ENCODE data around the gene SEC24C.
"Not testable (repeated sequence)": the region's sequence is repeated elsewhere in the genome, so short reads cannot be mapped to it uniquely, and the experiment has no call there.

SEC24C gene, protein sequence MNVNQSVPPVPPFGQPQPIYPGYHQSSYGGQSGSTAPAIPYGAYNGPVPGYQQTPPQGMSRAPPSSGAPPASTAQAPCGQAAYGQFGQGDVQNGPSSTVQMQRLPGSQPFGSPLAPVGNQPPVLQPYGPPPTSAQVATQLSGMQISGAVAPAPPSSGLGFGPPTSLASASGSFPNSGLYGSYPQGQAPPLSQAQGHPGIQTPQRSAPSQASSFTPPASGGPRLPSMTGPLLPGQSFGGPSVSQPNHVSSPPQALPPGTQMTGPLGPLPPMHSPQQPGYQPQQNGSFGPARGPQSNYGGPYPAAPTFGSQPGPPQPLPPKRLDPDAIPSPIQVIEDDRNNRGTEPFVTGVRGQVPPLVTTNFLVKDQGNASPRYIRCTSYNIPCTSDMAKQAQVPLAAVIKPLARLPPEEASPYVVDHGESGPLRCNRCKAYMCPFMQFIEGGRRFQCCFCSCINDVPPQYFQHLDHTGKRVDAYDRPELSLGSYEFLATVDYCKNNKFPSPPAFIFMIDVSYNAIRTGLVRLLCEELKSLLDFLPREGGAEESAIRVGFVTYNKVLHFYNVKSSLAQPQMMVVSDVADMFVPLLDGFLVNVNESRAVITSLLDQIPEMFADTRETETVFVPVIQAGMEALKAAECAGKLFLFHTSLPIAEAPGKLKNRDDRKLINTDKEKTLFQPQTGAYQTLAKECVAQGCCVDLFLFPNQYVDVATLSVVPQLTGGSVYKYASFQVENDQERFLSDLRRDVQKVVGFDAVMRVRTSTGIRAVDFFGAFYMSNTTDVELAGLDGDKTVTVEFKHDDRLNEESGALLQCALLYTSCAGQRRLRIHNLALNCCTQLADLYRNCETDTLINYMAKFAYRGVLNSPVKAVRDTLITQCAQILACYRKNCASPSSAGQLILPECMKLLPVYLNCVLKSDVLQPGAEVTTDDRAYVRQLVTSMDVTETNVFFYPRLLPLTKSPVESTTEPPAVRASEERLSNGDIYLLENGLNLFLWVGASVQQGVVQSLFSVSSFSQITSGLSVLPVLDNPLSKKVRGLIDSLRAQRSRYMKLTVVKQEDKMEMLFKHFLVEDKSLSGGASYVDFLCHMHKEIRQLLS

DNA sequence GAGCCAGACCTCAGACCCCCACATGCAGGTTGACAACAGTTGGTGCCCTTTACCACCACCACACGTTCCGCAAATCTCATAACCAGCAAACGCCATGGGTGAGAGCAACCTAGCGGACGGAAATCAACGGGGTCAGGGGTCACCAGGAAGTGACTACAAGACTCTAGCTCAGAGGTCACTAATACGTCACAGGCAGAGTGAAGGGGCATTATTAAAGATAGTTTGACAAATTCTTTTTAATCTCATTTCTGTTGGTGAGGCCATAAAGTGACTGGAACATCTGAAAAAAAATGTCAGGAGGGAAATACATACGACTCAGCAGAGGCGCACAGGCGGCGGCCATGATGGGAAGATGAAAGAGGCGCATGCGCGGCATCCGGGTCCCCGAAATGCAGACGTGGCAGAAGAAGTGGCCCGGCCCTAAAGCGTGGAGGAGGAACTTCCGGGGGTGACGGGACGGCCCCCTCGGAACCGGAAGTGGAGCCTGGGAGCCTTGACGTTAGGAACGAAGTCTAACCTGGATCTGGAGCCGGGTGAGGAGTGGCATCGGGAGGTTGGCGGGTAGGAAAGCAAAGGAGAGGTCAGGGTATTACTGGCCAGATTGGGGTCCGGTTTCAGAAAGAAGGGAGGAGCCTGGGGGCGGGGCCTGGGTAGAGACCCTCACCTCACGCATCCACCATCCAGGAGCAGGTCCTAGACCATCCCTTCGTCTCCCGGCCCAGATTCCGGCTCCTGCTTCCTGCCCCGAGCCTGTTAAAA, at the start of gene SEC24C:
TSS of gene SEC24C (plus strand) at position 468 of the 759 bp plus-strand sequence. CDS start 2,461 bp downstream, outside the sequence.
- in situ Hi-C loops (cut with MboI; ENCODE audit: low sequenced_read_pairs): no loop called here

DNA sequence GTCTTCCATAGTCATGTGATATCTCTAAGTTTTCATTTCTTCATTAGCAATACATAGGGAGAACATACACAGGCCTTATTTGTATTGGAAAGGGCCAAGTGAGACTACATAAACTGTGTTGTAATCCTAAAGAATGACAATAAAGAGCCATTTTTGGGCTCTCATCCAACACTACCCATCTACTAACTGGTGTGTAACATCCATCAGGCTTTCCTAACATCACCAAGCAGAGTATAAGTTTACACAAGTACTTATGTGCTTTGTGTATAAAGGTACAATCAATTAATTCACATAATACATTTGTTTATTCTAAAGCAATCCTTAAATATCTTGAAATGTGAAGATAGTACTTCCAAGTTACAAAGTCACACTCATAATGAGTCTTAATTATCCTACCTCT, 48.9 kb upstream of the SEC24C start:
- in situ Hi-C loops (cut with MboI; ENCODE audit: low sequenced_read_pairs): not testable (repeated sequence)

DNA sequence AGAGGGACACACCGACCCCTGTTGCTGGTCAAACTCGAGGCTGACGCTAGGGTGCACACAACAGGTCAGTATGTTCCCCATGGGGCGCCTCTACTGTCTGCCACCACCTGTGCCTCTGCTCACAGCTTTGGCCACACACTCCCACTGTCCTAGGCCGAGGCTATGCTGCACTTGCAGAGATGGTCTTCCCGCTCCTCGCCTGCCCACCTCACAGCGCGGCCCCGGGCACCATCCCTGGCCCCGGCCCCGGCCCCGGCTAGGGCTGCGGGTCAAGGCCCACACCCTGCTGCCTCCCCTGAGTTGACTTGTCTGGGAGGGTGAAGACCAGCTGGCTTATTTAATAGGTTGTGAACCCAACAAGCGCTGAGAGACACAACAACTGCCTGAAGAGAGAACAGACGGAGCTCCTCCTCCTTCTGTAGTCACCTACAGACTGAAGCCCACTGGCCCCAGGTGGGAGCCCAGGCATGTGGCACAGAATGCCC, 46.5 kb upstream of the SEC24C start, which contains the start of gene AGAP5:
TSS of gene AGAP5 (minus strand) at position 435 of the 485 bp plus-strand sequence. CDS start at position 81, 354 bp downstream.
- in situ Hi-C loops (cut with MboI; ENCODE audit: low sequenced_read_pairs): not testable (repeated sequence)

DNA sequence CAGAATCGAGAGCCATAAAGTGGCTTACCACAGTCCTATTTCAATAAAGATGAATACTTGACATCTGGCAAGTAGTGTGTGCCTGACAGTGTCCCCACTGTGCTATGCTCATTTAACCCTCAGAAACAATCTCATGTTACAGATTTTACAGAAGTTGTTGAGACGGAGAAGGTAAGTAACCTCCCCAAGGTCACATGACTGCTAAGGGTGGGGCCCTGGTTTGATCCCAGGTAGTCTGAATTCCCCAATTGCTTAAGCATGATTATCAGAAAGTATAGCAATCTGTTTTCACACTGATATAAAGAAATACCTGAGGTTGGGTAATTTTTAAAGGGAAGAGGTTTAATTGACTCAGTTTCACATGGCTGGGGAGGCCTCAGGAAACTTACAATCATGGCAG, 45.4 kb upstream of the SEC24C start:
- in situ Hi-C loops (cut with MboI; ENCODE audit: low sequenced_read_pairs): not testable (repeated sequence)

DNA sequence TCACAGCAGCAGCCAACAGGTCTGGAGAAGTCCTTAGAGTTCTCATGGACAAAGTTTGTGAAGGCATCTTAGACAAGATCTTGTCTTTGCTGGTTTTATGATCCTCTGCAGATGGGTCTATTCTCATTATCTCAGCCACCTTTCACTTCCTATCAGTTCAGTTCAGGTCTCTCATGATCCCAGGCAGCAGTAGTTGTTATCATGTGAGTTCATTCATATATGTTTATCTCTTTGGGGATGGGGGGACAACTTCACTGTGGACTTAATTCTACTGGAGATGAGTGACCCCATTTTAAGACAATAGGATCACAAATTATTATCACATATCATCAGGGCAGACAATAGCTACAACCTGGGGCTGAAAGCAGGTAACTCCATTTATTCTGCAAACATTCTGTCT, 40.2 kb upstream of the SEC24C start:
- in situ Hi-C loops (cut with MboI; ENCODE audit: low sequenced_read_pairs): not testable (repeated sequence)

DNA sequence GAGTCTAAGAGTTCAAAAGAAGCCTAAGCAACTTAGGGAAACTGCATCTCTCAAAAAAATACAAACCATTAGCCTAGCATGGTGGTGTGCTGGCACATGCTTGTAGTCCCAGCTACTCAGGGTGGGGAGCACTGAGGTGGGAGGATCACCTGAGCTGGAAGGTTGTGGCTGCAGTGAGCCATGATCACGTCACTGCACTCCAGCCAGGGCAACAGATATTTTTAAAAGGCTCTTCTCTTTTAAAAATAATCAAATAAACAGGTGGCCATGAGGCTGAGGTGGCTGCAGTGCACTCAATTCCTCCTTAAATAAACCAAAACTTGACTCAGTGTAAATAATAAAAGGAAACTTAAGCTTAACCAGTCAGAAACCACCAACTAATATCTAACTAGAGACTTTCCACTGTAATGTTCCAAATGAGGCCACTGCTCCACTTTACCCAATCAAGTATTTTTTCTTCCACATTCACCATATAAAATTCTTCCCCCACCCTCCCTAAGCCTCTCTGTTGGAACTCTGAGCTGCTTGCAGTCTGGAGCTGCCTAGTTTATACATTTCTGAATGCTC, 38.6 kb upstream of the SEC24C start:
- in situ Hi-C loops (cut with MboI; ENCODE audit: low sequenced_read_pairs): not testable (repeated sequence)

DNA sequence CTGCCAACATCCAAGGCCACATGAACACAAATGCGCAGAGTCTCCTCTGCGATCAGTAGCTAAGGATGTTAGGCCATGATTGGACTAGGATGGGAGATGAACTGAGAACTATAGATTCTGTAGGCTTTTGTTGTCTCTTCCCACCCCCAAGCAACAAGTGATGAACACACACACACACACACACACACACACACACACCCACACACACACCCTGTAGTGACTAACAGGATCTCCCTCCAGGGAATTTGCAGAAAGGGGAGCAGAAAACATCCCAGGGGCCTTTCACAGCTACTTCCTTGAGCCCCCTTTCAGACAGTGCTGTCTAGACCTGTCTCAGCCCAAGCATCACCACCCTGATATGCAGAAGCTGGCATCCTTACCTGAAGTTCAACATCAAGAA, 37.7 kb upstream of the SEC24C start:
- in situ Hi-C loops (cut with MboI; ENCODE audit: low sequenced_read_pairs): not testable (repeated sequence)

DNA sequence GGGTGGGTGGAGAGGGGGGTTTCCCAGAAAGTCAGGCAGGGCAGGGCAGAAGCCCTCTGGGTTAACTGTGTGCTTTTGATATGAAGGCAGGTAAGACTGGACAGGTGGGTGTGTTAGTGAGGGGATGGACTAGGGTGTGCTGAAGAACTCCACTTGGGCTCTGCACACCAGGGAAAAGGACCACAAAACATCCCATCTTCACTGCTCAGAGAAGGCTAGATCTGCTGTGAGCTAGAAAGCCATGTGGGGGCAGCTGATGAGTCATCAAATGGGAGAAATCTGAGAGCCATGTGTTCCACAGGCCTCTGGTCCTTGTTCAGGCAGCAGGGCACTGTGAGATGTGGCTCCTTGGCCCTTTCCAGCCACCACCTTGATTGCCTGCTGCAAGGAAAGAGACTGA, 36.5 kb upstream of the SEC24C start:
- in situ Hi-C loops (cut with MboI; ENCODE audit: low sequenced_read_pairs): not testable (repeated sequence)

DNA sequence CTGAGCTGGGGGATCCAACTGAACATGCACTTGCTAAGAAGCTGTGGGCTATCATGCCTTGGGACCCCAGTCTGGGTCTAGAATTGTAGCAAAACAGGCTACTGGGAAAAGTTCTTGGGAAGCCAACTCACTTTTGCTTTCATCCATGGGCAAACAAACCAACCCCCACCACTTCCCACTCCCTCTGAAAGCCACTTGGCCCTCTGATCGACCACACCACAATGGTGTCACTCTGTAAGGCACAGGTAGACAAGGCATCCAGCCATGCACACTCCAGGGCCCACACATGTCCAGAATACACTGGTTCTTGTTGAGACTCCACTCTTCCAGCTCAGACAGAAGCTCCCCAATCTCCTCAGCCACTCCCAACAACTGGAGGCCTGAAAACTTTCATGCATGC, 36.0 kb upstream of the SEC24C start:
- in situ Hi-C loops (cut with MboI; ENCODE audit: low sequenced_read_pairs): not testable (repeated sequence)

DNA sequence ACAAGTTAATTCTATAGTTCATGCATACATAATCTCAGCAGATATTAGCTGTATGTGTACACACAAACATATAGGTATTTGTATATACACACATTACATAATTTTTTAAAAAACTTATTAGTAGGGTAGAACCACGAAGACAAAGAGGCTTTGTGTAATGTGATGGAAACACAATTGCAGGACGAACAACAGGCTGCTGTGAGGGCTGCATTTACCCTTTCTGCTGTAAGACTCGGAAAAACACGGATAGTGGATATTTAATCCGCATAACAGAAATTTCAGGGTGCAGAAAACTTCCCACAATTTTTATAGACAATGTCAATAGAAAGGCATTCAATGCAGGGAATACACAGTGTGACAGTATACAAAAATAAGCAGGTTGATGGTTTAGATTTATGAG, 32.5 kb upstream of the SEC24C start:
- in situ Hi-C loops (cut with MboI; ENCODE audit: low sequenced_read_pairs): not testable (repeated sequence)

DNA sequence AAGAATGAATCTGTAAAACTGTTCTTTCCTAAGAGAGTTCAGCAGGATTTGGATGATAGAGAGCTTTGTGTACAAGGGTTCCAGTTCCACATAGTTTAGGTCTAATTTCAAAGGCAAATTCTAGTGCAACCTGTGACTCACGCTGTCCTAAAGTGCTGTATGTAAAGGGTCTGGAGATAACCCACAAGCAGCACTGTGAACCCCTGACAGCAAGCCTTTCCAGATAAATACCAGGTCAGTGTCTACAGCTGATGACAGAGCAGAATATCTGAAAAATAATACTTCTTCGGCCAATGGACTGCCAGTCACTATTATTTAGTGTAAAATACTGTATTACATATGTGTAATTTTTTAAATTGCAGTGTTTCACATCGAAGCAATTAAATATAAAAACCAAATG, 30.3 kb upstream of the SEC24C start:
- in situ Hi-C loops (cut with MboI; ENCODE audit: low sequenced_read_pairs): not testable (repeated sequence)

DNA sequence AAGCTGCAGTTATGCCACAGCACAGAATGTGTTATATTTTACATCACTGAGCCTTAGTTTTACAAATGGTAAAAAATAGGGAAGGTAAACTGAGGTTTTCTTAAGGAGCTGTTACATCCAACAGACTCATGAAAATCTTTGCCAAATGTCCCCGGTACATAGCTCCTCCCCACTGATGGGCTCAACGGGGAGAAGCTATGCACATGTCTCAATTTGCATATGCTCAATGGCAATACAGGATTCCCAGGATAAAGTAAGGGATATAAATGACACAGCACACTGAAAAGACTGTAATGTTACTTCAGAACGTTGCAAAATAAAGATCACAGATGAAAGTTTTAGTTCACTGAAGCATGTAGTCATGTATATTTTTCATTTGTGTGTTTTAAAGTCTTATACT, 29.7 kb upstream of the SEC24C start:
- in situ Hi-C loops (cut with MboI; ENCODE audit: low sequenced_read_pairs): not testable (repeated sequence)

DNA sequence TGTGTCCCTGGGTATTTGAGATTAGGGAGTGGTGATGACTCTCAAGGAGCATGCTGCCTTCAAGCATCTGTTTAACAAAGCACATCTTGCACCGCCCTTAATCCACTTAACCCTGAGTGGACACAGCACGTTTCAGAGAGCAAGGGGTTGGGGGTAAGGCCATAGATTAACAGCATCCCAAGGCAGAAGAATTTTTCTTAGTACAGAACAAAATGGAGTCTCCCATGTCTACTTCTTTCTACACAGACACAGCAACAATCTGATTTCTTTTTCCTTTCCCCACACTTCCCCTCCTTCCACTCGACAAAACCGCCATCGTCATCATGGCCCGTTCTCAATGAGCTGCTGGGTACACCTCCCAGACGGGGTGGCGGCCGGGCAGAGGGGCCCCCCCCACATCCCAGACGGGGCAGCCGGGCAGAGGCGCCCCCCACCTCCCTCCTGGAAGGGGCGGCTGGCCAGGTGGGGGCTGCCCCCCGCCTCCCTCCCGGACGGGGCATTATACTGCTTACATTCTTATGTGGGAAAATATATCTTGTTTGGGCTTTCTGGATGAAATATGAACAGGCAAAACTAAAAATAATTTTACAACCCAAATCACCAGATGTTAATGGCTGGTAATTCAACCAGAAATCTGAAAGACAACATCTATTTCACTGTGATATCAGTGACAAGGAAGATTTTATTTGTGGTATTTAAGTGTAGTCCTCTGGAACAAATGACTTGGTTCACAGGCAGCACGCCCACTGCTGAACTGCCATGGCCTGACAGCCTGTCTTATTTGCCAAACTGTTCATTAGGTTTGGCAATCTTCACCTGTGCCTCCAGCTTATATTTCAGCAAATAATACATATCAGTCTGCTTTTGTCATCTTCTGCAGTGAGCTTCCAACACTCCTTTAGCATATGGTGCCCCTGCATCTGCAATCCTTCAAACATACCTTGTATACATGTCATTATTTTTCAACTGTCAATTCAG, 28.7 kb upstream of the SEC24C start:
- in situ Hi-C loops (cut with MboI; ENCODE audit: low sequenced_read_pairs): not testable (repeated sequence)

DNA sequence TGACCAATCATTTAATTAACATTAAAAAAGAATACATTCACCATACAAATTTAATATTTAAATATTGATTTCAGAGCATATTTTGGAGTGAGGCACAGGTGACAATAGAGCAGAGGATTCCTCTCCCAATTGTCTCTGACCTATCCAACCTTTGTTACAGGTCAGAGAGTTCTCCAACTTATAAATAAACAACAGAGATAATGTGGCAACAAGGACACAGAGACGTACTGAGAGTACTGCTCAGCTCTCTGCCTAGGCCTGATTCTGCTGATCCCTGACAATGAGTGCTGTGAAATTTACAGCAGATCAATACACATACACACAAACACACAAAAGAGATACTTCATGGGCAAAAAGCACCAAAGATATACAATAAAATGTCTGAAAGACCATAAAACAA, 27.9 kb upstream of the SEC24C start:
- in situ Hi-C loops (cut with MboI; ENCODE audit: low sequenced_read_pairs): no loop called here

DNA sequence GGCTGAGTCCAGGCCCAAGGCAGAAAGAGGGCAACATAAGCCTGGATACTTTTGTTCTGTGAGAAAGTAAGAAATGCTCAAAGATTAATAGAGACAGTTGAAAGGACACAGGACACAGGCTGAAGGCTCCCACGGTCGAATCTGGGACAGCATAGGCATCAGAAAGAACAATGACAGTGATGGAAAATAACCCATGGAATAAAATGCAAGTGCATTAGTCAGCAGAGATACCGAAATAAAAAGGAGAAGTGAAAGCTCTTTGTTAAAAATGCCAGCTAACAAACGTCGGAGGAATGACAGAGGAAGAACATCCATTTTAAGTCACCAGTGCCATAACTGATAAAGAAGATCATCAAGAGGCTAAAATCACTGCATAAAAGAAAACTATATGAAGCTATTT, 26.6 kb upstream of the SEC24C start:
- in situ Hi-C loops (cut with MboI; ENCODE audit: low sequenced_read_pairs): no loop called here

DNA sequence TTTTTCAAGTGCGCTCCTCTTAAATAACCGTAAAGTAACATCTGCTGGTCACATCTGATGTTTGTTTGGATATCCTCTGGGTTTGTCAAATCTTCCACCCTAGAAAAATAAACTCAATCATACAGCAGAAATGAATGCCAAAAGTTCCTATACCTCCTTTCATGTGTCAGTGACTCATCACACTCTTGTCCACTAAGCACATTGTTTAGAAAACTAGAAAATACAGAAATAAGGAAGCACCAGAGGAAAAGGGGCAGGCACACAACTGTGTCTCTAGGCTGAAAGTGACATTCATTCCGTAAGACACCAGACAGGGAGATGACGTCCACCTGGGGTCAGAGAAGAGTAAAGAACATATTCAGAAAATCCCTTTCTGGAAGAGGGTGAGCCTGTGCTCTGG, 23.6 kb upstream of the SEC24C start:
- in situ Hi-C loops (cut with MboI; ENCODE audit: low sequenced_read_pairs): not testable (repeated sequence)

DNA sequence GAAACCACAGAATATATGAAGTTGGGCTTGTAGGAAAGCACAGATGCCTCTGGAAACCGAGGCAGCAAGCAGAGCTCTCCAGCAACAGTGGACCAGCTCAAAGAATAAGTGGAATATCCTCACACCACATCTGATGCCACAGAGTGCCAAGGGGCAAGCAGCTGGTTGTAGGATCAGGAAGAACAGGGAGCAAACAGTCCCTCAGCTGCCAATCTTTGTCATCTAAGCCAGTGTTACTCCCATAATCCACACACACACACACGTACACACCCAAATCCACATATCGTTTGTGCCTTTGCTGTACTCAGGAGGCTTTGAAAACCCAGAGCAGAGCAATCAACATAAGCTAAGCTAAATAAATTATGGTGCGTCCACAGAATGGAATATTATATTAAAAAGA, 20.7 kb upstream of the SEC24C start:
- in situ Hi-C loops (cut with MboI; ENCODE audit: low sequenced_read_pairs): no loop called here

DNA sequence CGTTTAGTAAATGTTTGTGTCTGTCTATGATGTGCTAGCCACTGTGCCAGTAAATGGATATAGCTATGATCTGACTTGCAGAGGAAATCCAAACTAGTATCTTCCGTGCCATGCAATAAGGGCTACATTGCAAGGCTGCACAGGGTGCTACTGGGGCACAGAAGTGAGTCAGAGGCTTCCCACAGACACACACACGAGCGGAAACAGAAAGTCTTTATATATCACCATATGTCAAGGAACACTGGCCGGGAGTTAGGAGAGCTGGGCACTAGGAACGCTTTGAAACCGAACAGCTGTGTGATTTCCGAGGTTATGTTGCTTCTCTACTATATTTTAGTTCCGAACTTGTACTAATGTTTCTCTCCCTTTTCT, 14.4 kb upstream of the SEC24C start:
- in situ Hi-C loops (cut with MboI; ENCODE audit: low sequenced_read_pairs): not testable (repeated sequence)
